Neural crest cell (in vitro differentiated cells): ENCODE measurements around the gene DLL3. TPM values are rescaled to one million over a fixed set of nuclear protein-coding genes. Genes with fewer than 3 reads are reported as not detected.

ENCODE experiments used
- DNase-seq: peaks from one replicate; pipeline ENCODE4 v3.0.0; 2021; ENCODE audit warnings: low read depth, mixed read lengths, low spot score
- H3K27ac Mint-ChIP-seq: one replicate; pipeline ENCODE4 v1.8.0; 2021; ENCODE audit warnings: mild to moderate bottlenecking, mixed read lengths; ENCODE audit not compliant: unreplicated experiment
- H3K27me3 Mint-ChIP-seq: 2 replicates; pipeline ENCODE4 v1.8.0; 2021; ENCODE audit warnings: low read depth, mild to moderate bottlenecking, mixed read lengths
- H3K36me3 Mint-ChIP-seq: 2 replicates; pipeline ENCODE4 v1.8.0; 2021; ENCODE audit warnings: low read depth, mild to moderate bottlenecking, mixed read lengths
- H3K4me1 Mint-ChIP-seq: 2 replicates; pipeline ENCODE4 v1.8.0; 2021; ENCODE audit warnings: mixed read lengths
- H3K4me3 Mint-ChIP-seq: one replicate; pipeline ENCODE4 v1.8.0; 2021; ENCODE audit warnings: mild to moderate bottlenecking, mixed read lengths
- H3K9me3 Mint-ChIP-seq: 2 replicates; pipeline ENCODE4 v1.8.0; 2021; ENCODE audit warnings: mixed read lengths
- CTCF ChIP-seq: fragments of 200-600 bp; sonication (generic); conservative IDR thresholded peaks from 2 replicates; pipeline ENCODE4 v1.5.0; 2021; ENCODE audit warnings: antibody characterized with exemption, mild to moderate bottlenecking
- total RNA-seq: library from RNA; stranded (reverse); gene quantifications from 2 replicates; pipeline ENCODE4 v1.2.1, GENCODE V29; 2021

DLL3 gene
- total RNA-seq, 1 donor from 2014 or later = 22.3 TPM

- Mint-ChIP-seq H3K27me3 (peaks cover 31% of the 10 kb centered on the region), H3K4me3 (no peak overlapping the region), H3K4me1 (peaks cover 20% of the 10 kb centered on the region), H3K36me3 (no peaks in the 10 kb centered on the region), H3K9me3 (no peaks in the 10 kb centered on the region), H3K27ac (no peak overlapping the region)
- DNase-seq = no peak
- TF ChIP-seq CTCF = no peak
Observed at GRCh38 chr19:39544911-39545310, 46.2 kb downstream of the DLL3 start.

- peaks cover 33% of the 10 kb centered on the region for H3K27me3 Mint-ChIP-seq
- H3K36me3 Mint-ChIP-seq = no peaks in the 10 kb centered on the region
- H3K4me1 Mint-ChIP-seq = peaks cover 9% of the 10 kb centered on the region
- no peak for TF ChIP-seq CTCF
- no peak for DNase-seq
- H3K9me3 Mint-ChIP-seq = no peaks in the 10 kb centered on the region
- H3K4me3 Mint-ChIP-seq = no peak overlapping the region
- no peak overlapping the region for H3K27ac Mint-ChIP-seq
Observed at GRCh38 chr19:39546599-39546998, 47.9 kb downstream of the DLL3 start.

- no peak overlapping the region for H3K4me3 Mint-ChIP-seq
- H3K27ac Mint-ChIP-seq = no peak overlapping the region
- DNase-seq = no peak
- no peaks in the 10 kb centered on the region for H3K36me3 Mint-ChIP-seq
- peaks cover 52% of the 10 kb centered on the region for H3K27me3 Mint-ChIP-seq
- H3K4me1 Mint-ChIP-seq = no peaks in the 10 kb centered on the region
- no peaks in the 10 kb centered on the region for H3K9me3 Mint-ChIP-seq
- TF ChIP-seq CTCF = no peak
Observed at GRCh38 chr19:39550197-39550596, 51.5 kb downstream of the DLL3 start.

GRCh38 chr19:39553082-39553652 lies 54.4 kb downstream of the DLL3 start:
- no peaks in the 10 kb centered on the region for H3K36me3 Mint-ChIP-seq
- H3K9me3 Mint-ChIP-seq = no peaks in the 10 kb centered on the region
- peaks cover 58% of the 10 kb centered on the region for H3K27me3 Mint-ChIP-seq
- no peak for TF ChIP-seq CTCF
- no peak overlapping the region for H3K27ac Mint-ChIP-seq
- DNase-seq = no peak
- no peaks in the 10 kb centered on the region for H3K4me1 Mint-ChIP-seq
- no peak overlapping the region for H3K4me3 Mint-ChIP-seq

- no peaks in the 10 kb centered on the region for H3K9me3 Mint-ChIP-seq
- H3K27ac Mint-ChIP-seq = no peak overlapping the region
- TF ChIP-seq CTCF = no peak
- H3K4me1 Mint-ChIP-seq = no peaks in the 10 kb centered on the region
- peaks cover 70% of the 10 kb centered on the region for H3K27me3 Mint-ChIP-seq
- no peak for DNase-seq
- no peaks in the 10 kb centered on the region for H3K36me3 Mint-ChIP-seq
- no peak overlapping the region for H3K4me3 Mint-ChIP-seq
Observed at GRCh38 chr19:39554701-39555311, 56.1 kb downstream of the DLL3 start.
